HL-60 (cell line): ENCODE measurements around the gene EIF6.

Experiments used
- DNase-seq, 2 experiments: peaks; one replicate each; pipeline ENCODE4 v3.0.0-alpha.2; 2010 to 2020; ENCODE audit warnings: low read depth in 1 of 2, low spot score in 1 of 2
- H3K27ac ChIP-seq: fragments of 250-450 bp; sonication (Bioruptor Pico); replicated peaks from 2 replicates; pipeline ENCODE4 v1.5.1; 2020; ENCODE audit warnings: mild to moderate bottlenecking, moderate library complexity
- H3K27me3 ChIP-seq: fragments of 250-450 bp; sonication (Bioruptor Pico); 2 replicates; pipeline ENCODE4 v1.5.1; 2021; ENCODE audit warnings: mild to moderate bottlenecking, moderate library complexity; ENCODE audit not compliant: insufficient read depth, poor library complexity, severe bottlenecking
- H3K4me3 ChIP-seq: replicated peaks from 2 replicates; pipeline ENCODE4 v1.5.1; 2011; ENCODE audit warnings: mild to moderate bottlenecking, control low read depth, low read length; ENCODE audit not compliant: insufficient read depth
- CTCF ChIP-seq: IDR thresholded peaks from one replicate; pipeline ENCODE4 v1.5.1; 2011; ENCODE audit warnings: low read length, control low read depth, inconsistent platforms; ENCODE audit not compliant: insufficient read depth
- GABPA ChIP-seq: IDR thresholded peaks from 2 replicates; pipeline ENCODE4 v1.6.1; 2012; ENCODE audit warnings: low read depth
- POLR2AphosphoS5 ChIP-seq: IDR thresholded peaks from 2 replicates; pipeline ENCODE4 v1.6.1; 2012; ENCODE audit warnings: low read depth
- REST ChIP-seq: IDR thresholded peaks from 2 replicates; pipeline ENCODE4 v1.6.1; 2012; ENCODE audit warnings: low read depth; ENCODE audit not compliant: insufficient replicate concordance
- SPI1 ChIP-seq: IDR thresholded peaks from 2 replicates; pipeline ENCODE4 v1.6.1; 2012; ENCODE audit warnings: low read depth, mild to moderate bottlenecking, borderline replicate concordance

EIF6 gene

GRCh38 chr20:35283441-35284266 lies 918 bp downstream of the EIF6 start:
- Histone ChIP-seq H3K4me3 (peak overlapping the region; percentile 94), H3K27ac (peak overlapping the region; percentile 82), H3K27me3 (no peaks in the 10 kb centered on the region)
- TF ChIP-seq POLR2AphosphoS5 (no peak), CTCF (no peak), SPI1 (no peak), GABPA (no peak), REST (no peak)
- DNase-seq = peak; percentile 28 to 40

GRCh38 chr20:35281506-35282101 lies 3.0 kb downstream of the EIF6 start:
- no peak for DNase-seq
- H3K27ac ChIP-seq = no peak overlapping the region
- no peaks in the 10 kb centered on the region for H3K27me3 ChIP-seq
- no peak for TF ChIP-seq GABPA
- no peak for TF ChIP-seq POLR2AphosphoS5
- no peak for TF ChIP-seq REST
- TF ChIP-seq CTCF = no peak
- TF ChIP-seq SPI1 = no peak
- no peak overlapping the region for H3K4me3 ChIP-seq

GRCh38 chr20:35280523-35280922 lies 4.0 kb downstream of the EIF6 start:
- no peak for DNase-seq
- no peak overlapping the region for H3K27ac ChIP-seq
- H3K27me3 ChIP-seq = no peaks in the 10 kb centered on the region
- H3K4me3 ChIP-seq = no peak overlapping the region
- TF ChIP-seq REST = no peak
